ENCODE measurements around the gene GET4. TPM values are rescaled to one million over a fixed set of nuclear protein-coding genes. Genes with fewer than 3 reads are reported as not detected.

Gene GET4
- total and polyA plus RNA-seq, 2 of the 13 experiments (the other 11 are each of a cell fraction or from before 2014, with no cell fraction given): 28.2 to 35.2 TPM

DNA sequence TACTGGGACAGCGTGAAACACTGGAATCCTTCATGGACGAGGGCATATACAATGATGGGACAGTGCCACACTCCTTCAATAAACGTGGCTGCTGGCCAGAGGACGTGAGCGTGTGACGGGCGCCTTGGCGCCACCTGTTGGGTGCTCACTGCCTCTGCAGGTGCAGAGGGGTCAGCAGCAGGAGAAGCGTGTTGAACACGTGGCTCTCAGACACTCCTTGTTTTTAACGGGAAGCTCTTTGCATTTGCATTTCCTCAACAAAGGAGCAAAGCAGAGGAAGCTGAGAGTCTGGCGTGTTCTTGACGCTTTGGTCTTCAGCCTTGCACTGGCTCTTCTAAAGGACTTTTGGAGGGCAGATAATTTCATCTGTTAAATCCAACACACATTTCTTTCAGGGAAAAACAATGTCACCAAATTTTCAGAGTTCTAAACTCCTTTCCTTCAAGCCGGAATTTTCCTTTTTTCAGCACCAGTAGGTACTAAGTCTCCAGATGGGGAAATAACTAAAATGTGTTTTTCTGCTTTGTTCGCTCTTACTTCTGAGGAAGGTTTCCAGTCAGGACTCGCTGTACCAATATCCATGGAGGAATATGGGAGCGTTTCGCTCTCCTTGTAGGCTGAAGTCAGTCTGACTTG, 2.9 kb upstream of the GET4 start (continued):
- TF ChIP-seq HOXD1 (CRISPR knock-in tag; IDR thresholded peaks at IDR 0.05) (no peak), MTA1 (CRISPR knock-in tag; IDR thresholded peaks at IDR 0.05; ENCODE audit: borderline replicate concordance) (no peak), TGIF2 (CRISPR knock-in tag; IDR thresholded peaks at IDR 0.05) (peak; percentile 98), ARID2 (CRISPR knock-in tag; IDR thresholded peaks at IDR 0.05; ENCODE audit: borderline replicate concordance) (no peak), CHCHD3 (CRISPR knock-in tag; IDR thresholded peaks at IDR 0.05) (no peak), IRX3 (CRISPR knock-in tag; IDR thresholded peaks at IDR 0.05; ENCODE audit: borderline replicate concordance, low read depth) (0 out of 2 replicates have a peak, but pooled peaks have one; percentile 52), MTF1 (CRISPR knock-in tag; IDR thresholded peaks at IDR 0.05) (peak; percentile 26; the same call in 1 of the 2 replicates), SOX5 (CRISPR knock-in tag; IDR thresholded peaks at IDR 0.05; ENCODE audit: borderline replicate concordance) (peak; percentile 82), ZNF317 (CRISPR knock-in tag; IDR thresholded peaks at IDR 0.05) (peak; percentile 77; the same call in 1 of the 2 replicates), ZNF558 (CRISPR knock-in tag; IDR thresholded peaks at IDR 0.05; ENCODE audit: borderline replicate concordance) (peak; percentile 61; the same call in 1 of the 2 replicates), ZNF619 (CRISPR knock-in tag; IDR thresholded peaks at IDR 0.05) (no peak), HOXA3 (CRISPR knock-in tag; IDR thresholded peaks at IDR 0.05) (peak; percentile 87), ZNF543 (CRISPR knock-in tag; IDR thresholded peaks at IDR 0.05) (0 out of 2 replicates have a peak, but pooled peaks have one; percentile 78), MEIS1 (CRISPR knock-in tag; IDR thresholded peaks at IDR 0.05; ENCODE audit: borderline replicate concordance) (0 out of 2 replicates have a peak, but pooled peaks have one; percentile 59), ZNF83 (CRISPR knock-in tag; IDR thresholded peaks at IDR 0.05; ENCODE audit: borderline replicate concordance) (peak; percentile 83; the same call in 1 of the 2 replicates), CREM (IDR thresholded peaks at IDR 0.05) (no peak), CREM (CRISPR knock-in tag; IDR thresholded peaks at IDR 0.05) (no peak), MIXL1 (CRISPR knock-in tag; IDR thresholded peaks at IDR 0.05) (peak; percentile 85), ARNTL (CRISPR knock-in tag; IDR thresholded peaks at IDR 0.05) (peak; percentile 94), TBX2 (CRISPR knock-in tag; IDR thresholded peaks at IDR 0.05; ENCODE audit: borderline replicate concordance) (peak; percentile 60; the same call in 1 of the 2 replicates), TSC22D2 (CRISPR knock-in tag; IDR thresholded peaks at IDR 0.05; ENCODE audit: borderline replicate concordance) (peak; percentile 96)
- TF ChIP-seq, protein P1, sequence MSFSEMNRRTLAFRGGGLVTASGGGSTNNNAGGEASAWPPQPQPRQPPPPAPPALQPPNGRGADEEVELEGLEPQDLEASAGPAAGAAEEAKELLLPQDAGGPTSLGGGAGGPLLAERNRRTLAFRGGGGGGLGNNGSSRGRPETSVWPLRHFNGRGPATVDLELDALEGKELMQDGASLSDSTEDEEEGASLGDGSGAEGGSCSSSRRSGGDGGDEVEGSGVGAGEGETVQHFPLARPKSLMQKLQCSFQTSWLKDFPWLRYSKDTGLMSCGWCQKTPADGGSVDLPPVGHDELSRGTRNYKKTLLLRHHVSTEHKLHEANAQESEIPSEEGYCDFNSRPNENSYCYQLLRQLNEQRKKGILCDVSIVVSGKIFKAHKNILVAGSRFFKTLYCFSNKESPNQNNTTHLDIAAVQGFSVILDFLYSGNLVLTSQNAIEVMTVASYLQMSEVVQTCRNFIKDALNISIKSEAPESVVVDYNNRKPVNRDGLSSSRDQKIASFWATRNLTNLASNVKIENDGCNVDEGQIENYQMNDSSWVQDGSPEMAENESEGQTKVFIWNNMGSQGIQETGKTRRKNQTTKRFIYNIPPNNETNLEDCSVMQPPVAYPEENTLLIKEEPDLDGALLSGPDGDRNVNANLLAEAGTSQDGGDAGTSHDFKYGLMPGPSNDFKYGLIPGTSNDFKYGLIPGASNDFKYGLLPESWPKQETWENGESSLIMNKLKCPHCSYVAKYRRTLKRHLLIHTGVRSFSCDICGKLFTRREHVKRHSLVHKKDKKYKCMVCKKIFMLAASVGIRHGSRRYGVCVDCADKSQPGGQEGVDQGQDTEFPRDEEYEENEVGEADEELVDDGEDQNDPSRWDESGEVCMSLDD (CRISPR knock-in tag; IDR thresholded peaks at IDR 0.05; ENCODE audit: borderline replicate concordance): peak; percentile 42; the same call in 1 of the 2 replicates
- TF ChIP-seq, protein P2, sequence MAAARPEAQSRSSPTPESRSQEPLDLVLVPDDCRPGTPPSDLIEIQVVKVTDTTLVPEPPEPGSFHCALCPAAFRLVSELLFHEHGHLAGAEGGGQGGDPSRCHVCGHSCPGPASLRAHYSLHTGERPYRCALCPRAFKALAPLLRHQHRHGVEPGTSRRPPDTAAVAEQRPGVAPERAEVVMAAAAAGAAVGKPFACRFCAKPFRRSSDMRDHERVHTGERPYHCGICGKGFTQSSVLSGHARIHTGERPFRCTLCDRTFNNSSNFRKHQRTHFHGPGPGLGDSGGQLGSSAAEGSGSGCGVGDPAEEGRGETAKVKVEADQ (CRISPR knock-in tag; IDR thresholded peaks at IDR 0.05; ENCODE audit: borderline replicate concordance): peak; percentile 60; the same call in 1 of the 2 replicates
- TF ChIP-seq, protein P3, sequence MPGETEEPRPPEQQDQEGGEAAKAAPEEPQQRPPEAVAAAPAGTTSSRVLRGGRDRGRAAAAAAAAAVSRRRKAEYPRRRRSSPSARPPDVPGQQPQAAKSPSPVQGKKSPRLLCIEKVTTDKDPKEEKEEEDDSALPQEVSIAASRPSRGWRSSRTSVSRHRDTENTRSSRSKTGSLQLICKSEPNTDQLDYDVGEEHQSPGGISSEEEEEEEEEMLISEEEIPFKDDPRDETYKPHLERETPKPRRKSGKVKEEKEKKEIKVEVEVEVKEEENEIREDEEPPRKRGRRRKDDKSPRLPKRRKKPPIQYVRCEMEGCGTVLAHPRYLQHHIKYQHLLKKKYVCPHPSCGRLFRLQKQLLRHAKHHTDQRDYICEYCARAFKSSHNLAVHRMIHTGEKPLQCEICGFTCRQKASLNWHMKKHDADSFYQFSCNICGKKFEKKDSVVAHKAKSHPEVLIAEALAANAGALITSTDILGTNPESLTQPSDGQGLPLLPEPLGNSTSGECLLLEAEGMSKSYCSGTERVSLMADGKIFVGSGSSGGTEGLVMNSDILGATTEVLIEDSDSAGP (CRISPR knock-in tag; IDR thresholded peaks at IDR 0.05; ENCODE audit: borderline replicate concordance): peak; percentile 66
- TF ChIP-seq, protein P4, sequence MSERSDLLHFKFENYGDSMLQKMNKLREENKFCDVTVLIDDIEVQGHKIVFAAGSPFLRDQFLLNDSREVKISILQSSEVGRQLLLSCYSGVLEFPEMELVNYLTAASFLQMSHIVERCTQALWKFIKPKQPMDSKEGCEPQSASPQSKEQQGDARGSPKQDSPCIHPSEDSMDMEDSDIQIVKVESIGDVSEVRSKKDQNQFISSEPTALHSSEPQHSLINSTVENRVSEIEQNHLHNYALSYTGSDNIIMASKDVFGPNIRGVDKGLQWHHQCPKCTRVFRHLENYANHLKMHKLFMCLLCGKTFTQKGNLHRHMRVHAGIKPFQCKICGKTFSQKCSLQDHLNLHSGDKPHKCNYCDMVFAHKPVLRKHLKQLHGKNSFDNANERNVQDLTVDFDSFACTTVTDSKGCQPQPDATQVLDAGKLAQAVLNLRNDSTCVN (CRISPR knock-in tag; IDR thresholded peaks at IDR 0.05; ENCODE audit: borderline replicate concordance): peak; percentile 90

Measured in HepG2 (cell line).